ENCODE data around the gene GNA12.
"Not testable (repeated sequence)": the region's sequence is repeated elsewhere in the genome, so short reads cannot be mapped to it uniquely, and the experiment has no call there.

GNA12 gene

GRCh38 chr7:2738766-2739549, 105.2 kb downstream of the GNA12 start:
- DNase-seq, result no peak

- DNase-seq, result no peak
Observed at GRCh38 chr7:2737771-2738540, 106.2 kb downstream of the GNA12 start.

DNA sequence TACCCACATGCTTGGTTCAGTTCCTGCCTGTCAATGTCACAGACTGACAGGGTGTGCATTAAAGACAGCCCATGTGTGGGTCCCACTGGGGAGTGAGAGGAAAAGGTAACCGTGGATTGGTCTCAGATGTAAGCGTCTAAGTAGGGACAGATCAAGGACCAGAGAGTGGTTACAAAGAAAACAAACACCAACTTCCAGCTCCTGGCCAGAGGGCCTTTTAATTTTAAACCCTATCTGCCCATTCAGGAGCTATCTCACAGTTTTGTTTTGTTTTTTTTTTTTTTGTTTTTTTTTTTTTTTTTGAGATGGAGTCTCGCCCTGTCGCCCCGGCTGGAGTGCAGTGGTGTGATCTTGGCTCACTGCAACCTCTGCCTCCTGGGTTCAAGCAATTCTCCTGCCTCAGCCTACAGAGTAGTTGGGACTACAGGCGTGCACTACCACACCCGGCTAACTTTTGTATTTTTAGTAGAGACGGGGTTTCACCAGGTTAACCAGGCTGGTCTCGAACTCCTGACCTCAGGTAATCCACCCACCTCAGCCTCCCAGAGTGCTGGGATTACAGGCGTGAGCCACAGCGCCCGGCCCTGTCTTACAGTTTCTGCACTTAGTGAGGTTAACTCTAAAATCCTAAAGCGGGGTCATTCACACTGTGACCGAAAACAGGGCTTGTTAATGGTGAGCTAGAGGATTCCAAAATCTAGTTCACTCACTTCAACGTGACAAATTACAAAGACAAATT, 106.9 kb downstream of the GNA12 start:
- not testable (repeated sequence) for DNase-seq

- DNase-seq, result no peak
Observed at GRCh38 chr7:2736411-2736914, 107.6 kb downstream of the GNA12 start.

DNA sequence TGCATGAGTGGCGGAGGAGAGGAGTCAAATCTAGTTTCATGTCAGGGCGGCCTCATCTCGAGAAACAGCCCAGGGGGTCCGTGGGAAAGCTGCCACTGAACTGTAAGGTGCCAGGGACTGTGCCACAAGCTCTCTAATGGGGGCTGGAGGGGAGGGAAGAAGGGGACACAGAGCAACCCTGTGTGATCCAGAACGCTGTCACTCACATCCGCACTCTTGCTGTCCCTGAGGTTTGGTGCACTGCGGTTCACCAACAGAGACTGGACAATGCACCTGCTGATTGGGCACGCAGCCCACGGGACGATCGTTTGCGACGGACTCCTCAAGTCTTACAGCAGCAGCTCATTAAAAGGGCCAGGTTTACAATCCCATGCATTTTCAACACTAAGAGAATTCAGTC, 108.4 kb downstream of the GNA12 start:
- no peak for DNase-seq

DNA sequence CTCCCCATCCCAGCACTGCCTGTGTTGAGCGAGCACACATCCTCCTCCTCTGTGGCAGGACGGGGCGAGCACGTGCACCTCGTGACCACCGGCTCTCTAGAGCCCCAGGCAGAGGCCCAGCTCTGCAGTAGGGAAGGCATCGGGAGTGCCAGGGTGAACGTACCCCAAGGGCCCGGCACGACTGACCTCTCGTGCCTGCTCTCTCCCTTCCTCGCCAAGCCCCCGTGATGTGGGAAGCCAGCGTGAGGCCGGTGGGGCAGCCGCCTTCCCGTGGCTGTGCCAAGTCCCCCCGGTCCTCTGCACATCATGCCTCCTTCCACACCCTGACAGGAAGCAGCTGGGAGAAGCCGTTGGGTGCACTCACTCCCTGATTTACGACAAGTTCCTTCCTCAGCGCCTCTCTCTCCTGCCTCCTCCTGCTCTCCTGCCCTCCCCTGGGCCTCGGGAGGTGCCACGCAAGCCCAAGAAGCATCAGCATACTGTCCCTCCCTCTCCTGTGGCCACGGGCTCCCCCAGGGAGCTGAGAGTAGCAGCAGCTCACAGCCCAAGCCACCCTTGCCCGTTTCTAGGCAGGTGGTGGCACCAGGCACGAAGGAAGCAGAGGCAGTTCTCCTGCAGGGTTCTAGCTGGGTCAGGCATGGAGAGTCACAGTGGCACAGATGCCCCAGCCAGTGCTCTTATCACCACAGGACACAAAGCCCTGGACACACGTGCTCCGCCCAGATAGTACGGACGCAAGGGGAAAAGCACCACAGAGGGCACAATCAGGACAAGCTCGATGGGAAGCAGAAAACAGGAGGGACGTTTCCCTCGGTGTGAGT, 109.1 kb downstream of the GNA12 start:
- no peak for DNase-seq

GRCh38 chr7:2734084-2734686, 109.9 kb downstream of the GNA12 start:
- no peak for DNase-seq

- no peak for DNase-seq
Observed at GRCh38 chr7:2732959-2733584, 111.0 kb downstream of the GNA12 start.

DNA sequence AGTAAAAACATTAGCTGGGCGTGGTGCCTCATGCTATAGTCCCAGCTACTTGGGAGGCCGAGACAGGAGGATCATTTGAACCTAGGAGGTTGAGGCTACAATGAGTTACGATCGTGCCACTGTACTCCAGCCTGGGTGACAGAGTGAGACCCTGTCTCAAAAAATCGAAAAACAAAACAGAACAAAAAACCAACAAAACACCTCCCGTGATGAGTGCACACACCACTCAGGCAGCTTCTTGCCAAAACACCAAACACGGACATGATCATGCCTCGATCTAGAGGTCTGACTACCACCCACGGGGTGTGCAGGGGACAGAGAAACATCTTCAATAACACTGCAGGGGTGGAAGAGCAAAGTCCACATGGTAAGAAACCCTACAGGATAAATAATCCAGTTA, 111.7 kb downstream of the GNA12 start:
- DNase-seq, result no peak

DNA sequence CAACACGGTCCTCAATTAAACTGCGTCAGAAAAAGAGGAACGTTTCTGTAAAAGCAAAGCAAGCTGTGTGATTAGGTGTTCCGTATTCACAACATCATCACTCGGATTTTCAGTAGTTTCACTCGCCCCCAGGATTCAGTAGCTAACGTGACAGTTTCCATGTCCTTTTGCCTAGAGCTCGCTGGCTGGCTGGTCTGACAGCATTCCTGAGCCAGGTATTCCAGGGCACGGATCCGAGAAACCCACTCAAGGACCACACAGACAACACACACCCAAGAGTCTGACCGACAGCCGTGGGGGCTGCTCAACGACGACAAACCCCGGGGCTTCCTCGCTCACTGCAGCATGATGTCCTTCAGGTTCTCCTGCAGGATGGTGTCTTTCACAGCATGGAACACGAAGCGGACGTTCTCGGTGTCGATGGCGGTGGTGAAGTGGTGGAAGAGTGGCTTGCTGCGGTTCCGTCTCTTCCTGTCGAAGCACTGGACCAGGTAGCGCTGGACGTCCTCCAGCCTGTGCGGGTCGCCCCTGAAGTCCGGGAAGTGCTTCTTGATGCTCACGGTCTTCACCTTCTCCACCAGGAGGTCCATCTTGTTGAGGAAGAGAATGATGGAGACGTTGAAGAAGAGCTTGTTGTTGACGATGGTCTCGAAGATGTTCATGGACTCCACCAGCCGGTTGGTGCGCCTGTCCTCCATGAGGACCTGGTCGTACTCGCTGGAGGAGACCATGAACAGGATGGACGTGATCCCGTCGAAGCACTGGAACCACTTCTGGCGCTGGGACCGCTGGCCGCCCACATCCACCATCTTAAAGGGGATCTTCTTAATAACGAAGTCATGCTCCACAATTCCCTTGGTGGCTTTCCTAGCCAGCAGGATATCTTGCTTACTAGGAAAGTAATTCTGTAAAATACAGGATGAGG, 113.0 kb downstream of the GNA12 start:
- DNase-seq, result no peak

DNA sequence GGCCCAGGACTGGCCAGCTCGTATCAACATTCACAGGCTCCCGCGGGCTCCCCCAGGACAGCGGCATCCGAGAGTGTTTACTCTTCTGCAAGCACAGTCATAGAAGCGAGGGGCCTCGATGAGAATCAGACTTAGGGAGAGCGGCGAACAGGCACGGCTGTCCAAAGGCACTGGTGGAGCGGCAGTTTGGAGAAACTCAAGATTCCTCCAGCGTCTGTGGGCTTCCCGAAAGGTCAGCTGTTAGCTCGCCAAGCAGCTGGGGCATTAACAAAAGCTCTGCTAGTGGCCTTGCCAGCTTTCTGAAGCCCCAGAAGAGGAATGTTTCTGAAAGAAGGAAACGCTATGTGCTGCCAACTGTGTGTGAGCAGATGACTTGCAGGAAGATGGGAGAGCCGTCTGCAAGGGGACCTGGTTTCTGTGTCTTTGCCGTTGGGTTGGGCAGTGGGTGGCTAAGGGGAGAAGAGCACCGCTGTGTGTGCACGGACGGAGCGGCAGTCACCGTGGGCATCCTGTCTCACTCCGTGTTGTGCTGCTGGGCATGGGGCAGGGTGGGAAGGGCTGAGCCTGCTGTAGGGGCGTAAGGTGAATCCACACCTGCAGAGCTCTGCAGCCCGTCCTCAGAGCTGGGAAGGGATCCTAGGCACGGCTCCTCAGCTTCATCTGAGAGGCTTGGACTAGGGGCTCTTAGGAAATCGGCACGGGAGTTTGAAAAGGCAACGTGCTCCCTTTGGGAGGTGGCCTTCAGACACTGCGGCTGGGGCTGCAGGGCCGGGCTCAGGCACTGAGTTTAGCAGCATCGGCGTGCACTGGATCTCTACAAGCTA, 114.0 kb downstream of the GNA12 start:
- no peak for DNase-seq

DNA sequence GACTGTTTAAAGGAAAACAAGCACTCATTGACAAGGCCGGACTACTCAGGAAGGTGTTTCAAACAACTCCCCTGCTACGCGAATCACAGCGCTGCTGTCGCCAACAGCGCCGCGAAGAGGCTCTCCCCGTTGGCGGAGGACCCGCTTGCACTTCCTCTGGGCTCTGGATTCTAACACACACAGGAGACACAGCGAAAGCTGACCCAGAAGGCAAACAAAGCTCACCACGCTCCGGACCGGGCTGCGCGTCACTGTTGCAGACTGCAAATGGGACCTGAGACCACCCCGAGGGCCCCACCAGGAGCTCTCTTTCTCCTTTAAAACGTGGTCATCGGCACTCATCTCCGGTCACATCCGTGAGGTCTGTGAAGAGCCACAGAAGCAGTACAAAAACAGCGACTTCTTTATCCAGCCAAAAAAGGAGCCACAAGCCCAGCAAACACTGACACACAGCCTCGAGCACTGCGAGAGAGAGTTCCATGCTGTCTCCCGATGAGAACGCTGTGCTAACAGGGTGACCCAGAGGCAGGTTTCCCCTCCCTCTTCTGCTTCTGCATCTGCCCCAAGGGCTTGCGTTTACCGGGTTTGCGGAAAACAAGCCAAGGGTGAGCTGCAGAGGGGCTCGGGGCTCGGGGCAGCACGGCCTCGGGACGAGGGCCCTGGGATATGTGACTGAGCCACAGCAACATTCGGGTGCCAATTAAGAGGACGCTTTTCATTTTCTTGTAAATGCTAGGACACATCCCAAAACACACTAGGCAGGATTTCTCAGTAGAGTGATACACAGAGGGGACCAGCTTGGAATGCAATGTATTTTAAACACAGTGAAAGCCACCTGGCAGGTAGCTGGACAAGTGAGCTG, 114.8 kb downstream of the GNA12 start:
- no peak for DNase-seq

DNA sequence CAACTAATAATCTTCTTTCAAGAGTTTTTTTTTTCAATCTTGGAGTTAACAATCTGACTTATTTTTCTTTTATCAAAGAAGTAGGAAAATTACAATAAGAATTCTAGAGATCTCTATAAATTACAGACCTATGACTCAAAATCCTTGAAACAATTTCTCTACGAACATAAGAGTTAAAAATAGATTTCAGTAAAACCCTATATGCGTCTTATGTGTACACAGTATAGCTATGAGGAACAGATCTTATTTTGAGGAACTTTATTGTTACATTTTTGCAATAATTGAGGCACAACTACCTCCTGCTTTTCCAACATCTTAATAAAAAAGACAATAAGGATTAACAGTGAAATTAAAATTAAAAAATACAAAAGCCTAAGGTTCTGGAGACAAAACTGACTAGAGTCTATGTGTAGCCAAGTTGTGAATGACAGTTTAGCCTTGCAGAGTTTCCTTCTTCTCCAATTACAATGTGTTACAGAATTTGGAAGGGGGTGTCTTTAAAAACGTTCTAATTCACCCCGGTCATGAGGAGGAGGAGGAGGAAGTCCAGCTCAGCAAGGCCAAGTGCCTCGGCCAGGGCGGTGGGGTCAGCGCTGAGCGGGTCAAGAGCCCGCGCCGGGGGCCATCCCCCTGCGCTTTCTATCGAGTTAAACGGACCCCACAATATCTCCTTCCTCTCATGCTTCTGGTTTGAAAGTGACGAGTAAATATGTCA, 115.6 kb downstream of the GNA12 start:
- DNase-seq, result no peak

DNA sequence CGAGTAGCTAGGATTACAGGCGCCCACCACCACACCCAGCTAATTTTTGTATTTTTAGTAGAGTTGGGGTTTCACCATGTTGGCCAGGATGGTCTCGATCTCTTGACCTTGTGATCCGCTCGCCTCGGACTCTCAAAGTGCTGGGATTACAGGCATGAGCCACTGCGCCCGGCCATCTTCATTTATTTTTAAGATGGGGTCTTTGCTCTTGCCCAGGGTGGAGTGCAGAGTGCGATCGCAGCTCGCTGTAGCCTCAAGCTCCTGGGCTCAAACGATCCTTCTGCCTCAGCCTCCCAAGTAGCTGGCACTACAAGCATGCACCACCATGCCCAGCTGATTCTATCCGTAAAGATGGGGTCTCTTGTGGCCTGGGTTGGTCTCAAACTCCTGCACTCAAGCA, 116.9 kb downstream of the GNA12 start:
- not testable (repeated sequence) for DNase-seq

GRCh38 chr7:2726316-2727018, 117.6 kb downstream of the GNA12 start:
- DNase-seq, result no peak

GRCh38 chr7:2725178-2726105, 118.7 kb downstream of the GNA12 start:
- DNase-seq, result no peak

Data from activated CD4-positive, alpha-beta T cell treated with anti-CD3 and anti-CD28 coated beads, Interleukin-2, amount 50 U/mL, for 4 hours (primary cell).